ENCODE data around the gene DRAM1. TPM values are rescaled to one million over a fixed set of nuclear protein-coding genes. Genes with fewer than 3 reads are reported as not detected.

The DRAM1 gene
- total and polyA plus RNA-seq, 10 of the 15 experiments (the other 5 are each of a cell fraction or from before 2014, with no cell fraction given), result 22.4 to 91.5 (median 41.4) TPM

GRCh38 chr12:101859664-101860607 lies 17.4 kb upstream of the DRAM1 start:
- Histone ChIP-seq H4K20me1 (ENCODE audit: control insufficient read depth, insufficient read depth) (no peaks in the 10 kb centered on the region), H3K4me2 (ENCODE audit: control insufficient read depth, insufficient read depth) (peak overlapping the region; percentile 77), H3K36me3 (ENCODE audit: control insufficient read depth in 2 of 2, insufficient read depth in 2 of 2, low read length in 1 of 2) (no peaks in the 10 kb centered on the region), H3K9me3 (replicated peaks; ENCODE audit: control insufficient read depth, insufficient read depth, low read length) (peaks cover 9% of the 10 kb centered on the region; the same call in 2 of the 3 replicates), H3K27ac (ENCODE audit: control insufficient read depth, insufficient read depth) (peak overlapping the region; percentile 75), H3K4me3 (no peak overlapping the region), H3K79me2 (ENCODE audit: control insufficient read depth, insufficient read depth, low read length) (no peaks in the 10 kb centered on the region), H3K4me1 (ENCODE audit: control insufficient read depth, insufficient read depth, low read length) (peaks cover 53% of the 10 kb centered on the region), H3K9ac (ENCODE audit: control insufficient read depth, insufficient read depth, low read length) (peak overlapping the region; percentile 55), H2AFZ (ENCODE audit: control insufficient read depth, low read depth, low read length) (no peak overlapping the region), H3K27me3 (replicated peaks in 1 of 2; ENCODE audit: control insufficient read depth in 2 of 2, insufficient read depth in 2 of 2, low read length in 1 of 2) (no peaks in the 10 kb centered on the region)
- in situ Hi-C loops (cut with MboI) (no loop called here), intact Hi-C loops (cut with micrococcal nuclease; ENCODE audit: unreplicated experiment) (loop anchor here (1.0 kb wide), 1 partner anchor 17 kb away; the partner anchor contains the start of gene DRAM1)
- FAIRE-seq (no peak), DNase-seq (ENCODE audit: low read depth, low spot score) (no peak), ATAC-seq (peak; percentile 70)
- SMC1A ChIA-PET (ENCODE audit: uncharacterized antibody, unreplicated experiment), result interaction anchor here (0.7 to 2.6 kb wide), 11 partner anchors 9 to 75 kb away, joined by 3 to 11 read pairs (median 4); partner anchors contain the start of gene DRAM1
- POLR2A ChIA-PET, result interaction anchor here (0.5 to 1.5 kb wide), 6 partner anchors 15 to 1509 kb away, joined by 3 to 7 read pairs (median 4); no protein-coding TSS in a partner anchor
- CTCF ChIA-PET, result interaction anchor here (0.6 to 3.5 kb wide), 3 partner anchors 10 to 20 kb away, joined by 3 to 23 read pairs (median 3); no protein-coding TSS in a partner anchor
- BruUV-seq (replicated peaks), result no TSS peak
- RAD21 ChIA-PET (ENCODE audit: unreplicated experiment), result interaction anchor here (0.6 to 1.9 kb wide), 8 partner anchors 15 to 57 kb away, joined by 3 to 8 read pairs (median 3); partner anchors contain the start of genes DRAM1 and GNPTAB
- no peak for TF ChIP-seq MYC (IDR thresholded peaks at IDR 0.05; ENCODE audit: insufficient read depth, insufficient read length, insufficient replicate concordance, low read length, severe bottlenecking)
- TF ChIP-seq MTA2 (IDR thresholded peaks at IDR 0.05; ENCODE audit: low read depth), result peak; percentile 91
- peak; percentile 52 for TF ChIP-seq MTA3 (IDR thresholded peaks at IDR 0.05; ENCODE audit: borderline replicate concordance, low read length)
- TF ChIP-seq POLR2AphosphoS5 (IDR thresholded peaks at IDR 0.05; ENCODE audit: low read length), result no peak
- peak; percentile 78 for TF ChIP-seq ZBED1 (IDR thresholded peaks at IDR 0.05; ENCODE audit: borderline replicate concordance)
- peak; percentile 91 for TF ChIP-seq NR2F1 (conservative IDR thresholded peaks at IDR 0.05)
- TF ChIP-seq ZBTB33 (IDR thresholded peaks at IDR 0.05), result no peak
- TF ChIP-seq JUND (IDR thresholded peaks at IDR 0.05; ENCODE audit: low read depth, low read length), result peak; percentile 62; the same call in 1 of the 2 replicates
- peak; percentile 84 for TF ChIP-seq IKZF1 (conservative IDR thresholded peaks at IDR 0.05)
- TF ChIP-seq, protein P1, sequence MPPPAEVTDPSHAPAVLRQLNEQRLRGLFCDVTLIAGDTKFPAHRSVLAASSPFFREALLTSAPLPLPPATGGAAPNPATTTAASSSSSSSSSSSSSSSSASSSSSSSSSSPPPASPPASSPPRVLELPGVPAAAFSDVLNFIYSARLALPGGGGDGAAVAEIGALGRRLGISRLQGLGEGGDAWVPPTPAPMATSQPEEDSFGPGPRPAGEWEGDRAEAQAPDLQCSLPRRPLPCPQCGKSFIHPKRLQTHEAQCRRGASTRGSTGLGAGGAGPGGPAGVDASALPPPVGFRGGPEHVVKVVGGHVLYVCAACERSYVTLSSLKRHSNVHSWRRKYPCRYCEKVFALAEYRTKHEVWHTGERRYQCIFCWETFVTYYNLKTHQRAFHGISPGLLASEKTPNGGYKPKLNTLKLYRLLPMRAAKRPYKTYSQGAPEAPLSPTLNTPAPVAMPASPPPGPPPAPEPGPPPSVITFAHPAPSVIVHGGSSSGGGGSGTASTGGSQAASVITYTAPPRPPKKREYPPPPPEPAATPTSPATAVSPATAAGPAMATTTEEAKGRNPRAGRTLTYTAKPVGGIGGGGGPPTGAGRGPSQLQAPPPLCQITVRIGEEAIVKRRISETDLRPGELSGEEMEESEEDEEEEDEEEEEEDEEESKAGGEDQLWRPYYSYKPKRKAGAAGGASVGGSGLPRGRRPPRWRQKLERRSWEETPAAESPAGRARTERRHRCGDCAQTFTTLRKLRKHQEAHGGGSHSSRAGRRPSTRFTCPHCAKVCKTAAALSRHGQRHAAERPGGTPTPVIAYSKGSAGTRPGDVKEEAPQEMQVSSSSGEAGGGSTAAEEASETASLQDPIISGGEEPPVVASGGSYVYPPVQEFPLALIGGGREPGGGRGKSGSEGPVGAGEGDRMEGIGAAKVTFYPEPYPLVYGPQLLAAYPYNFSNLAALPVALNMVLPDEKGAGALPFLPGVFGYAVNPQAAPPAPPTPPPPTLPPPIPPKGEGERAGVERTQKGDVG (CRISPR knock-in tag; IDR thresholded peaks at IDR 0.05), result no peak
- TF ChIP-seq SMAD5 (IDR thresholded peaks at IDR 0.05; ENCODE audit: low read depth), result 0 out of 2 replicates have a peak, but pooled peaks have one; percentile 42
